Esophagus (tissue), 2 donors: ENCODE data around the gene CTRB2. TPM values are rescaled to one million over a fixed set of nuclear protein-coding genes. Genes with fewer than 3 reads are reported as not detected.

Source experiments
- H3K27ac ChIP-seq, 2 donors: one replicate each; pipeline ENCODE4 v1.5.1; 2013; ENCODE audit warnings: low read depth in 2 of 2, mild to moderate bottlenecking in 2 of 2, inconsistent platforms in 1 of 2, low read length in 1 of 2, moderate library complexity in 1 of 2
- H3K27me3 ChIP-seq, 2 donors: one replicate each; pipeline ENCODE4 v1.6.1; 2013; ENCODE audit warnings: low read length in 2 of 2, control low read depth in 1 of 2, mild to moderate bottlenecking in 1 of 2; ENCODE audit not compliant: insufficient read depth in 2 of 2, control insufficient read depth in 1 of 2
- H3K36me3 ChIP-seq, 2 donors: one replicate each; pipeline ENCODE4 v1.6.1; 2013; ENCODE audit warnings: low read length in 1 of 2; ENCODE audit not compliant: control insufficient read depth in 2 of 2, insufficient read depth in 2 of 2
- H3K4me1 ChIP-seq, 2 donors: one replicate each; pipeline ENCODE4 v1.6.1; 2013; ENCODE audit warnings: low read length in 1 of 2; ENCODE audit not compliant: control insufficient read depth in 2 of 2, insufficient read depth in 2 of 2
- H3K4me3 ChIP-seq, 2 donors: one replicate each; pipeline ENCODE4 v1.5.1; 2013; ENCODE audit warnings: low read length in 2 of 2, mild to moderate bottlenecking in 2 of 2, low read depth in 1 of 2, moderate library complexity in 1 of 2
- H3K9me3 ChIP-seq, 2 donors: one replicate each; pipeline ENCODE4 v1.6.1; 2013; ENCODE audit warnings: mild to moderate bottlenecking in 2 of 2, low read depth in 1 of 2, low read length in 1 of 2, moderate library complexity in 1 of 2; ENCODE audit not compliant: control insufficient read depth in 2 of 2, insufficient read depth in 1 of 2
- WGBS, 2 donors: extraction: QIAGEN DNeasy Blood & Tissue Kit; methylation state at CpG; one replicate each; pipeline ENCODE4 v1.1.7; 2013; 5-methylcytosine and 5-hydroxymethylcytosine counted together
- polyA plus RNA-seq, 2 donors: library from polyadenylated mRNA; stranded (reverse); fragments of 200-250 nt; gene quantifications; one replicate each; pipeline ENCODE4 v1.2.3, GENCODE V29; 2013
- donor health status: healthy with polysubstance abuse.
- donor health status: Bipolar disorder and iron deficiency.

The CTRB2 gene
- polyA plus RNA-seq, 2 donors = 0.35 to 1.7 TPM

DNA sequence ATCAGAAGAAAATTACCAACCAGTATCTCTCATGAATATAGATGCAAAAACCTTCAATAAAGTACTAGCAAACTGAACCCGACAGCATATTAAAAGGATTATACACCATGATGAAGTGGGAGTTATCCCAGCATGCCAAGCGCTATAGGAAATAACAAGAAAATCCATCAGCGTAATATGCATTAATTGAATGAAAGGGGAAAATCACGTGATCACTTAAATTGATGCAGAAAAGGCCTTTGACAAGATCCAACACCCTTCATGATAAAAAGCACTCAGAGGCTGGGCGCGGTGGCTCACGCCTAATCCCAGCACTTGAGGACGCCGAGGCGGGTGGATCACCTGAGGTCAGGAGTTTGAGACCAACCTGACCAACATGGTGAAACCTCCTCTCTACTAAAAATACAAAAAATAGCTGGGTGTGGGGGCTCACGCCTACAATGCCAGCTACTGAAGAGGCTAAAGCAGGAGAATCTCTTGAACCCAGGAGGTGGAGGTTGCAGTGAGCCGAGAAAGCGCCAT lies 4.8 kb downstream of the CTRB2 start:
- Histone ChIP-seq H3K9me3 (no peaks in the 10 kb centered on the region), H3K36me3 (no peaks in the 10 kb centered on the region), H3K27ac (no peak overlapping the region), H3K4me1 (peaks cover 0 to 2% of the 10 kb centered on the region in 2 donors), H3K27me3 (no peaks in the 10 kb centered on the region), H3K4me3 (no peak overlapping the region)
- 90 to 91% methylated on average over 13 of the region's 13 CpGs for WGBS, 2 donors

GRCh38 chr16:75198135-75198600 lies 8.8 kb downstream of the CTRB2 start:
- Histone ChIP-seq H3K4me3 (no peak overlapping the region), H3K36me3 (no peaks in the 10 kb centered on the region), H3K9me3 (no peaks in the 10 kb centered on the region), H3K27ac (no peak overlapping the region), H3K4me1 (no peaks in the 10 kb centered on the region), H3K27me3 (no peaks in the 10 kb centered on the region)
- 30 to 39% methylated on average over 18 of the region's 18 CpGs for WGBS, 2 donors

DNA sequence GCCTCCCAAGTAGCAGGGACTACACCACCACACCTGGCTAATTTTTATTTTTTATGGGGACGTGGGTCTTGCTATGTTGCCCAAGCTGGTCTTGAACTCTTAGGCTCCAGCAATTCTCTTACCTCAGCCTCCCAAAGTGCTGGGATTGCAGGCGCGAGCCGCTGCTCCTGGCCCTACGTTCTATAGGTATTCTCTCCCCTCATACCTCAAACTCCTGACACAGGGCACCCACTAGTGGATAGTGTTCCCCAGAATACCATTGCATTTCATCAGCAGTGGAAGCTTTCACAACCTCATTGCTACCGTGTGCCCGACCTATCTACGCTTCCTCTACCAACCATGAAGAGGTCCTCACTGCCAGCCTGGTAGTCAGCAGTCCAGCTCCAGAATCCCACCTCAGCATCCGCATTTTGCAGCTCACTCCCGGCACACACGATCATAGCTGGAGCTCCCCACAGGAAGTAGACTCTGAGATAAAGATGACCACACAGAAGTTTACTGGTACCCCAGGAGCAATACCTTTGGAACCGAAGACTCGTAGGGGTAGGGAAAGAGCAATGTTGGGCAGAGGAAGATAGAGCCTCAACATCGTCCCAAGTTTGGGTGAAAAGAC lies 9.3 kb downstream of the CTRB2 start:
- no peaks in the 10 kb centered on the region for H3K36me3 ChIP-seq
- H3K9me3 ChIP-seq = no peaks in the 10 kb centered on the region
- 62 to 66% methylated on average over 14 of the region's 14 CpGs for WGBS, 2 donors
- H3K27me3 ChIP-seq = no peaks in the 10 kb centered on the region
- peaks cover 0 to 4% of the 10 kb centered on the region in 2 donors for H3K4me1 ChIP-seq
- H3K27ac ChIP-seq = no peak overlapping the region
- H3K4me3 ChIP-seq = no peak overlapping the region

DNA sequence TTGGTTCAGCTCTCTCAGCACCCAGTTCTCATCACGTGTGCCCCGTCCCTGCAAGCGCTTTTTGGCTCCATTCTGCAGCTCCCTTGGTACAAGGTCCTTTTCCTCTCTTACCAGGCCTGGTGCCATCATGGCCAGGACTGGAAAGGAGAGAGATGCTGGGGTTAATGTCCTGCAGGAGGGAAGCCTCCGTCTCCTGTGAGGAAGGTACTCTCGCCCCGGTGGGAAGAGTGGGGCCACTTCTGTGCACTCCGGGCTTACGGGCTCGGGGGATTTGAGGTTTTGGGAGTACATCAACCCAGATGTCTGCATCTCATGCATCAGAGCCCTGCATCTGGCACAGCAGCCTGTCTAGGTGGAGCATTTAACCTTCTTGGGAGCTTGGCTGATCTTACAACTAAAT lies 10.1 kb downstream of the CTRB2 start:
- no peaks in the 10 kb centered on the region for H3K9me3 ChIP-seq
- H3K4me1 ChIP-seq = peaks cover 0 to 4% of the 10 kb centered on the region in 2 donors
- H3K27me3 ChIP-seq = no peaks in the 10 kb centered on the region
- no peak overlapping the region for H3K4me3 ChIP-seq
- no peak overlapping the region for H3K27ac ChIP-seq
- no peaks in the 10 kb centered on the region for H3K36me3 ChIP-seq
- WGBS, 2 donors = 73 to 78% methylated on average over 9 of the region's 9 CpGs

- H3K27me3 ChIP-seq = no peaks in the 10 kb centered on the region
- H3K36me3 ChIP-seq = no peaks in the 10 kb centered on the region
- 84 to 85% methylated on average over 24 of the region's 24 CpGs for WGBS, 2 donors
- H3K27ac ChIP-seq = no peak overlapping the region
- peaks cover 0 to 4% of the 10 kb centered on the region in 2 donors for H3K4me1 ChIP-seq
- H3K4me3 ChIP-seq = no peak overlapping the region
- no peaks in the 10 kb centered on the region for H3K9me3 ChIP-seq
Observed at GRCh38 chr16:75195811-75196790, 10.9 kb downstream of the CTRB2 start.

- Histone ChIP-seq H3K9me3 (no peaks in the 10 kb centered on the region), H3K27me3 (no peaks in the 10 kb centered on the region), H3K27ac (no peak overlapping the region), H3K4me1 (peaks cover 0 to 4% of the 10 kb centered on the region in 2 donors), H3K36me3 (no peaks in the 10 kb centered on the region), H3K4me3 (no peak overlapping the region)
- WGBS, 2 donors = 79 to 87% methylated on average over 10 of the region's 10 CpGs
Observed at GRCh38 chr16:75193730-75194444, 13.1 kb downstream of the CTRB2 start.

DNA sequence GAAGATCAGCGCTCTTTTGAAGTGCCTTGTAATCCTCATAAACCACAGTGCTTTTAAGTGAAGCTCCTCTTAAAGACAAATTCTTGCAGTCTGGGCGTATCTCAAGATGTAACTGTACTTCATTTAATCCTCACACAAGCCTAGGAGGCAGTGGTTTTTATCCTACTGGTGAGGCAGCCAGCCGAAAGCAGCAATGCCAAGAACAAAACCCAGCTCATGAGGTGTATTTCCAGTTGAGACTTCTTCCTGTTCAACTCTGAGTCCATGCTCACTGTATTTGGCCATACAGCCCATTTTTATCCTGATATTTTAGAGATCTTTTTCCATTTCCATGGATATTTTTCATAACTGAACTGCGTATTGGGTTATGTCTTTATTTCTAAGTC lies 13.7 kb downstream of the CTRB2 start:
- H3K27ac ChIP-seq = no peak overlapping the region
- no peaks in the 10 kb centered on the region for H3K9me3 ChIP-seq
- peaks cover 0 to 4% of the 10 kb centered on the region in 2 donors for H3K4me1 ChIP-seq
- WGBS, 2 donors = 57 to 70% methylated on average over 4 of the region's 4 CpGs
- no peak overlapping the region for H3K4me3 ChIP-seq
- H3K27me3 ChIP-seq = no peaks in the 10 kb centered on the region
- H3K36me3 ChIP-seq = no peaks in the 10 kb centered on the region

DNA sequence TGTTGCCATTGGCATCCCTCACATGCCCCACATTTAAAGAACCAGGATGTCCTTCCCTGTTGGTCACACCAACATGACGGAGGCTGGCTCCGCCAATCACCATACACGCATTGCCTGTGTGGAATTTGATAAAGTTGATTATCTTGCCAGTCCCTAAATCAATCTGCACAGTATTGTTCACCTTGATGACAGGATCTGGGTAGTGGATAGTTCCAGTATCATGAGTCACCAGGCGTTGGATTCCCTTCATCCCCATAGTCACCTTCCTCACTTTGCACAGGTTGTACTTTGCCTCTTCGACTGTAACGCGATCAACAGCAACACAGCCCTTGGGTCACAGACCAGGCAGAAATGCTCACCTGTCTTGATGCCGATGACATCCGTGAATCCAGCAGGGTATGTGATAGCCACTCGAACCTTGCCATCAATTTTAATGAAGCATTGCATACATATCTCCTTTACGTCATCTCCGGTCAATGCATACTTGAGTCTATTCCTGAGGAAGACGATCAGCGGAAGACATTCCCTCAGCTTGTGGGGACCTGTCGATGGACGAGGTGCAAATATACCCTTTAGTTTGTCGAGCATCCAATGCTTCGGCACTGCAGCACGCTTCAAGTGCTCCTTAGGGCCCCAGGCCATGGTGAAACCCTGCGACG lies 14.2 kb downstream of the CTRB2 start:
- Histone ChIP-seq H3K4me3 (no peak overlapping the region), H3K27ac (no peak overlapping the region), H3K4me1 (peaks cover 0 to 4% of the 10 kb centered on the region in 2 donors), H3K27me3 (no peaks in the 10 kb centered on the region), H3K9me3 (no peaks in the 10 kb centered on the region), H3K36me3 (no peaks in the 10 kb centered on the region)
- 55 to 69% methylated on average over 21 of the region's 21 CpGs for WGBS, 2 donors
